BE2C (cell line): ENCODE data around the gene RUSC1.

ENCODE experiments used
- DNase-seq: peaks from one replicate; pipeline ENCODE4 v3.0.0-alpha.2; 2020
- H3K27me3 ChIP-seq: fragments of 250-450 bp; sonication (Bioruptor Pico); 2 replicates; pipeline ENCODE4 v1.5.1; 2020; ENCODE audit warnings: mild to moderate bottlenecking
- H3K36me3 ChIP-seq: fragments of 250-450 bp; sonication (Bioruptor Pico); 2 replicates; pipeline ENCODE4 v1.5.1; 2020; ENCODE audit warnings: mild to moderate bottlenecking
- H3K4me1 ChIP-seq: fragments of 250-450 bp; sonication (Bioruptor Pico); 2 replicates; pipeline ENCODE4 v1.5.1; 2020
- H3K4me3 ChIP-seq: 2 replicates; pipeline ENCODE4 v1.5.1; 2011; ENCODE audit warnings: low read depth, low read length
- H3K9me3 ChIP-seq: fragments of 250-450 bp; sonication (Bioruptor Pico); 2 replicates; pipeline ENCODE4 v1.5.1; 2020
- TF ChIP-seq, protein P1 (sequence below): IDR thresholded peaks from 2 replicates; pipeline ENCODE4 v1.5.1; 2012; ENCODE audit warnings: mild to moderate bottlenecking, low read depth, low read length

RUSC1 gene

DNA sequence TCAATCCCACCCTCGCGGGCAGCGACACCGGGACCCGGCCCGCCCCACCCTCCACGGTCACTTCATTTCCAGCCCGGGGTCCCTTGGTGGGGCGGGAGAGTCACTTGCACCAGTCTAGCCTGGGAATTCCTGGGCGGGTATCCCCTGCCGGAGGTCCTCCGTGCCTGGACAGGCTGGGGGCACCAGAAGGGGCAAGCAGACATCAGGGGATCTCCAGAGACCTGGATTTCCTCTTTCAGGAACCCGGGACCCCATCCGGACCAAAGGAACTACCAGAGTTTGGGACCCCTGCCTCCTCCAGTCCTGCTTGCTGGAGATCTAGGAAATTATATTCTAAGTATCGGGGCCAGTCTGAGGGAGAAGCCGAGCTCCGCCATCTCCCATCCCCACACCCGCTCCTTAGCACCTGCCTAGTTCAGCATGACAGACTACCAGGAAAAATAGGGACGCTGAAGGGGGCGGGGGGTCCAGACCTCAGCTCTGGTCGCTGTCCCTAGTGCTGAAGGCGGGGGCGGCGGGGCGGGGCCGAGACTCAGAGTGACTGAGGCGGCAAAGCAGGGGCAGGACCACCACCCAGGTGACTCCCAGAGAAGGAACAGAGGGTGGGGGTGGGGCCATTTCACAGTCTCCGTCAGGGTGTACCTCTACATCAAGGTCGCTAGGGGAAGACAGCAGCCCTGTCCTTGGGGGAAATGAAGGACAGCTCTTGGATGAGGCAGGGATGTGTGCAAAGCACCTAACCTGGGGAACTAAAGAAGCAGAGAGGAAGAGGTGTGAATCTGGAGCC is 42.6 kb upstream of the RUSC1 start:
- peak overlapping the region; percentile 86 for H3K4me3 ChIP-seq
- H3K27me3 ChIP-seq = no peaks in the 10 kb centered on the region
- H3K4me1 ChIP-seq = peaks cover 3% of the 10 kb centered on the region
- TF ChIP-seq, protein P1, sequence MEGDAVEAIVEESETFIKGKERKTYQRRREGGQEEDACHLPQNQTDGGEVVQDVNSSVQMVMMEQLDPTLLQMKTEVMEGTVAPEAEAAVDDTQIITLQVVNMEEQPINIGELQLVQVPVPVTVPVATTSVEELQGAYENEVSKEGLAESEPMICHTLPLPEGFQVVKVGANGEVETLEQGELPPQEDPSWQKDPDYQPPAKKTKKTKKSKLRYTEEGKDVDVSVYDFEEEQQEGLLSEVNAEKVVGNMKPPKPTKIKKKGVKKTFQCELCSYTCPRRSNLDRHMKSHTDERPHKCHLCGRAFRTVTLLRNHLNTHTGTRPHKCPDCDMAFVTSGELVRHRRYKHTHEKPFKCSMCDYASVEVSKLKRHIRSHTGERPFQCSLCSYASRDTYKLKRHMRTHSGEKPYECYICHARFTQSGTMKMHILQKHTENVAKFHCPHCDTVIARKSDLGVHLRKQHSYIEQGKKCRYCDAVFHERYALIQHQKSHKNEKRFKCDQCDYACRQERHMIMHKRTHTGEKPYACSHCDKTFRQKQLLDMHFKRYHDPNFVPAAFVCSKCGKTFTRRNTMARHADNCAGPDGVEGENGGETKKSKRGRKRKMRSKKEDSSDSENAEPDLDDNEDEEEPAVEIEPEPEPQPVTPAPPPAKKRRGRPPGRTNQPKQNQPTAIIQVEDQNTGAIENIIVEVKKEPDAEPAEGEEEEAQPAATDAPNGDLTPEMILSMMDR = peak; percentile 63
- peak; percentile 66 for DNase-seq
- no peaks in the 10 kb centered on the region for H3K9me3 ChIP-seq
- H3K36me3 ChIP-seq = no peaks in the 10 kb centered on the region

GRCh38 chr1:155278689-155279160 is 42.0 kb upstream of the RUSC1 start:
- Histone ChIP-seq H3K27me3 (no peaks in the 10 kb centered on the region), H3K4me1 (peaks cover 2% of the 10 kb centered on the region), H3K4me3 (peak overlapping the region; percentile 86), H3K36me3 (no peaks in the 10 kb centered on the region), H3K9me3 (no peaks in the 10 kb centered on the region)
- no peak for DNase-seq
- TF ChIP-seq, protein P1 = no peak

DNA sequence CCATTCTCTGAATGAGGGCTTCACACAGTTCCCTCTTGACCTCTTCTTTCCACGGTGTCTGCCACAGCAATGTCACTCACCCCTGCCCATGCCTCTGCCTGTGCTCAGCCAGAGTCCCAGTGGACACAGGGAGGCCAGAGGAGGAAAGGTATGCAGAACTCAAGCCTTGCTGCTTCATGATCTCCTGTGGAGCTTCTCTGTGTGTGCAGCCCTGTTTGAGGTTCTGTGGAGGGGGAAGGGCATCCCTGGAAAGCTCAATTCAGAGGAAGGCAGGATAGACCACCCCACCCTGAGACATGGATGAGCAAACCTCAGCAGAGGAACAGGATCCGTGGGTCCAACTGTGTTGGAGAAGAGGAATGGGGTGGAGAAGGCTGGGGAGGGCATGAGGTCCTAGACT is 41.4 kb upstream of the RUSC1 start:
- H3K4me1 ChIP-seq = no peaks in the 10 kb centered on the region
- no peak overlapping the region for H3K4me3 ChIP-seq
- no peaks in the 10 kb centered on the region for H3K36me3 ChIP-seq
- H3K27me3 ChIP-seq = no peaks in the 10 kb centered on the region
- DNase-seq = no peak
- TF ChIP-seq, protein P1 = no peak
- no peaks in the 10 kb centered on the region for H3K9me3 ChIP-seq

- Histone ChIP-seq H3K4me1 (no peaks in the 10 kb centered on the region), H3K9me3 (no peaks in the 10 kb centered on the region), H3K4me3 (no peak overlapping the region), H3K36me3 (no peaks in the 10 kb centered on the region; the same call in none of the 2 replicates), H3K27me3 (no peaks in the 10 kb centered on the region)
- TF ChIP-seq, protein P1 = no peak
- no peak for DNase-seq
These were observed 38.1 kb upstream of the RUSC1 start for GRCh38 chr1:155282488-155283091.

GRCh38 chr1:155284476-155284875 is 36.2 kb upstream of the RUSC1 start:
- H3K36me3 ChIP-seq = no peaks in the 10 kb centered on the region; the same call in none of the 2 replicates
- DNase-seq = no peak
- no peaks in the 10 kb centered on the region for H3K4me1 ChIP-seq
- no peaks in the 10 kb centered on the region for H3K9me3 ChIP-seq
- no peaks in the 10 kb centered on the region for H3K27me3 ChIP-seq
- H3K4me3 ChIP-seq = no peak overlapping the region
- TF ChIP-seq, protein P1 = no peak

DNA sequence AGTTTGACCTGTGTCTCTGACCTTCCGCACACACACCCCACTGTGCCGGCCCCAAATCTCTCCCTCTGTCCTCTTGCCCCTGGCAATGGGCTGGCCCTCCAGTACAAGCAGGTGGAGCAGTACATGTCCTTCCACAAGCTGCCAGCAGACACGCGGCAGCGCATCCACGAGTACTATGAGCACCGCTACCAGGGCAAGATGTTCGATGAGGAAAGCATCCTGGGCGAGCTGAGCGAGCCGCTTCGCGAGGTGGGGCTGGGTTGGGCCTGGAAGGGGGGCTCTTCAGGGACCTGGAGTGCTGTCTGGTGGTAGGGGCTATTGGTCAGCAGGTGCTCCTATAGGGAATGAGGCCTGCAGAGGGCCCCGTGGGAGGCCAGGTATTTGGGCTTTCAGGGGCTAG is 35.6 kb upstream of the RUSC1 start:
- Histone ChIP-seq H3K4me1 (no peaks in the 10 kb centered on the region), H3K4me3 (no peak overlapping the region), H3K27me3 (no peaks in the 10 kb centered on the region), H3K36me3 (no peaks in the 10 kb centered on the region; the same call in none of the 2 replicates), H3K9me3 (no peaks in the 10 kb centered on the region)
- DNase-seq = no peak
- TF ChIP-seq, protein P1 = no peak
